ENCODE results near the gene NRG2.

Gene NRG2

GRCh38 chr5:139914218-139914807 lies 128.8 kb downstream of the NRG2 start:
- no peak overlapping the region for H3K4me3 ChIP-seq (ENCODE audit: low read depth, low read length)
- no peak for DNase-seq (ENCODE audit: low read depth)
- TF ChIP-seq CTCF (IDR thresholded peaks at IDR 0.05; ENCODE audit: control insufficient read depth, extremely low read depth, insufficient read depth) = no peak

GRCh38 chr5:139912804-139913203 lies 130.3 kb downstream of the NRG2 start:
- no peak for DNase-seq (ENCODE audit: low read depth)
- H3K4me3 ChIP-seq (ENCODE audit: low read depth, low read length) = no peak overlapping the region
- no peak for TF ChIP-seq CTCF (IDR thresholded peaks at IDR 0.05; ENCODE audit: control insufficient read depth, extremely low read depth, insufficient read depth)

- no peak for DNase-seq (ENCODE audit: low read depth)
- H3K4me3 ChIP-seq (ENCODE audit: low read depth, low read length) = no peak overlapping the region
- TF ChIP-seq CTCF (IDR thresholded peaks at IDR 0.05; ENCODE audit: control insufficient read depth, extremely low read depth, insufficient read depth) = no peak
These were observed 130.9 kb downstream of the NRG2 start for GRCh38 chr5:139912158-139912557.

- no peak for DNase-seq (ENCODE audit: low read depth)
- TF ChIP-seq CTCF (IDR thresholded peaks at IDR 0.05; ENCODE audit: control insufficient read depth, extremely low read depth, insufficient read depth) = no peak
- H3K4me3 ChIP-seq (ENCODE audit: low read depth, low read length) = no peak overlapping the region
These were observed 131.5 kb downstream of the NRG2 start for GRCh38 chr5:139911425-139912120.

GRCh38 chr5:139910901-139911300 lies 132.2 kb downstream of the NRG2 start:
- H3K4me3 ChIP-seq (ENCODE audit: low read depth, low read length) = no peak overlapping the region
- no peak for TF ChIP-seq CTCF (IDR thresholded peaks at IDR 0.05; ENCODE audit: control insufficient read depth, extremely low read depth, insufficient read depth)
- DNase-seq (ENCODE audit: low read depth) = no peak

- DNase-seq (ENCODE audit: low read depth) = no peak
- no peak for TF ChIP-seq CTCF (IDR thresholded peaks at IDR 0.05; ENCODE audit: control insufficient read depth, extremely low read depth, insufficient read depth)
- no peak overlapping the region for H3K4me3 ChIP-seq (ENCODE audit: low read depth, low read length)
These were observed 133.1 kb downstream of the NRG2 start for GRCh38 chr5:139910036-139910435.

GRCh38 chr5:139908749-139909148 lies 134.3 kb downstream of the NRG2 start:
- TF ChIP-seq CTCF (IDR thresholded peaks at IDR 0.05; ENCODE audit: control insufficient read depth, extremely low read depth, insufficient read depth) = no peak
- DNase-seq (ENCODE audit: low read depth) = no peak
- no peak overlapping the region for H3K4me3 ChIP-seq (ENCODE audit: low read depth, low read length)
